ENCODE data around the gene ZNF674. TPM values are rescaled to one million over a fixed set of nuclear protein-coding genes. Genes with fewer than 3 reads are reported as not detected.
"Not testable (repeated sequence)": the region's sequence is repeated elsewhere in the genome, so short reads cannot be mapped to it uniquely, and the experiment has no call there.

Gene ZNF674
- total RNA-seq, 1 experiment from 2014 or later, result 7.1 TPM

GRCh38 chrX:46477435-46477834, 67.8 kb downstream of the ZNF674 start:
- H3K4me1 Mint-ChIP-seq (ENCODE audit: low read depth, unreplicated experiment), result no peaks in the 10 kb centered on the region
- CTCF ChIA-PET, result no interaction called here
- peaks cover 9% of the 10 kb centered on the region for H3K36me3 Mint-ChIP-seq (ENCODE audit: insufficient read depth, unreplicated experiment)
- no peak for DNase-seq
- H3K4me3 Mint-ChIP-seq (ENCODE audit: low read depth, unreplicated experiment), result no peak overlapping the region
- H3K27me3 Mint-ChIP-seq (ENCODE audit: unreplicated experiment), result no peaks in the 10 kb centered on the region
- intact Hi-C loops (cut with micrococcal nuclease; ENCODE audit: unreplicated experiment), result no loop called here
- TF ChIP-seq, protein P1, sequence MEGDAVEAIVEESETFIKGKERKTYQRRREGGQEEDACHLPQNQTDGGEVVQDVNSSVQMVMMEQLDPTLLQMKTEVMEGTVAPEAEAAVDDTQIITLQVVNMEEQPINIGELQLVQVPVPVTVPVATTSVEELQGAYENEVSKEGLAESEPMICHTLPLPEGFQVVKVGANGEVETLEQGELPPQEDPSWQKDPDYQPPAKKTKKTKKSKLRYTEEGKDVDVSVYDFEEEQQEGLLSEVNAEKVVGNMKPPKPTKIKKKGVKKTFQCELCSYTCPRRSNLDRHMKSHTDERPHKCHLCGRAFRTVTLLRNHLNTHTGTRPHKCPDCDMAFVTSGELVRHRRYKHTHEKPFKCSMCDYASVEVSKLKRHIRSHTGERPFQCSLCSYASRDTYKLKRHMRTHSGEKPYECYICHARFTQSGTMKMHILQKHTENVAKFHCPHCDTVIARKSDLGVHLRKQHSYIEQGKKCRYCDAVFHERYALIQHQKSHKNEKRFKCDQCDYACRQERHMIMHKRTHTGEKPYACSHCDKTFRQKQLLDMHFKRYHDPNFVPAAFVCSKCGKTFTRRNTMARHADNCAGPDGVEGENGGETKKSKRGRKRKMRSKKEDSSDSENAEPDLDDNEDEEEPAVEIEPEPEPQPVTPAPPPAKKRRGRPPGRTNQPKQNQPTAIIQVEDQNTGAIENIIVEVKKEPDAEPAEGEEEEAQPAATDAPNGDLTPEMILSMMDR (IDR thresholded peaks at IDR 0.05; ENCODE audit: unreplicated experiment), result no peak
- H3K9me3 Mint-ChIP-seq (ENCODE audit: low read depth, unreplicated experiment), result no peaks in the 10 kb centered on the region
- BruUV-seq (replicated peaks), result TSS peak; percentile 27
- no peak overlapping the region for H3K27ac Mint-ChIP-seq (ENCODE audit: unreplicated experiment)

DNA sequence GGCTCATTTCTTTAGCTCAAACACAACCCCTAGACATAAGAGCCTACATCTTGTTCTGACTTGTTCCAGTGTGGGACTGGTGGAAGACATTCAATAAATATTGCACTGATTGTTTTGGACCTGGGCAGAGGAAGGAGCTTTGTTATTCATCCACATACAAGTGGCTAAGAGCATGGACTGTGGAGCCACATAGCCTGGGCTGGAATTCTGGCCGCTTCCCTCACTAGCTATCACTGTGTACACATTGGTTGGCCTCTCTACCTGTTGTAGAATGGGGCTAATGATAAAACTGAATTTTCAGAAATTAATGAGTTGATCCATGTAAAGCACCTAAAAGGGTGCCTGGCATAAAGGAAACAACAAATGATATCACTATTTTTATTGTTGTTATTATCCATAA, 80.0 kb downstream of the ZNF674 start:
- Mint-ChIP-seq H3K36me3 (ENCODE audit: insufficient read depth, unreplicated experiment) (peaks cover 8% of the 10 kb centered on the region), H3K27me3 (ENCODE audit: unreplicated experiment) (no peaks in the 10 kb centered on the region), H3K27ac (ENCODE audit: unreplicated experiment) (no peak overlapping the region), H3K9me3 (ENCODE audit: low read depth, unreplicated experiment) (peaks cover 6% of the 10 kb centered on the region), H3K4me1 (ENCODE audit: low read depth, unreplicated experiment) (no peaks in the 10 kb centered on the region), H3K4me3 (ENCODE audit: low read depth, unreplicated experiment) (no peak overlapping the region)
- TF ChIP-seq, protein P1 (IDR thresholded peaks at IDR 0.05; ENCODE audit: unreplicated experiment), result no peak
- BruUV-seq (replicated peaks), result no TSS peak
- intact Hi-C loops (cut with micrococcal nuclease; ENCODE audit: unreplicated experiment), result no loop called here
- no peak for DNase-seq
- CTCF ChIA-PET, result no interaction called here

GRCh38 chrX:46463682-46464081, 81.5 kb downstream of the ZNF674 start:
- Mint-ChIP-seq H3K4me1 (ENCODE audit: low read depth, unreplicated experiment) (no peaks in the 10 kb centered on the region), H3K4me3 (ENCODE audit: low read depth, unreplicated experiment) (no peak overlapping the region), H3K27me3 (ENCODE audit: unreplicated experiment) (no peaks in the 10 kb centered on the region), H3K27ac (ENCODE audit: unreplicated experiment) (no peak overlapping the region), H3K36me3 (ENCODE audit: insufficient read depth, unreplicated experiment) (peaks cover 7% of the 10 kb centered on the region), H3K9me3 (ENCODE audit: low read depth, unreplicated experiment) (peaks cover 6% of the 10 kb centered on the region)
- intact Hi-C loops (cut with micrococcal nuclease; ENCODE audit: unreplicated experiment), result no loop called here
- BruUV-seq (replicated peaks), result no TSS peak
- CTCF ChIA-PET, result no interaction called here
- TF ChIP-seq, protein P1 (IDR thresholded peaks at IDR 0.05; ENCODE audit: unreplicated experiment), result no peak
- DNase-seq, result no peak

GRCh38 chrX:46461660-46462191, 83.5 kb downstream of the ZNF674 start:
- Mint-ChIP-seq H3K9me3 (ENCODE audit: low read depth, unreplicated experiment) (peaks cover 4% of the 10 kb centered on the region), H3K4me1 (ENCODE audit: low read depth, unreplicated experiment) (no peaks in the 10 kb centered on the region), H3K4me3 (ENCODE audit: low read depth, unreplicated experiment) (no peak overlapping the region), H3K27me3 (ENCODE audit: unreplicated experiment) (no peaks in the 10 kb centered on the region), H3K27ac (ENCODE audit: unreplicated experiment) (no peak overlapping the region), H3K36me3 (ENCODE audit: insufficient read depth, unreplicated experiment) (peaks cover 12% of the 10 kb centered on the region)
- no TSS peak for BruUV-seq (replicated peaks)
- no peak for DNase-seq
- intact Hi-C loops (cut with micrococcal nuclease; ENCODE audit: unreplicated experiment), result no loop called here
- TF ChIP-seq, protein P1 (IDR thresholded peaks at IDR 0.05; ENCODE audit: unreplicated experiment), result no peak
- CTCF ChIA-PET, result no interaction called here

DNA sequence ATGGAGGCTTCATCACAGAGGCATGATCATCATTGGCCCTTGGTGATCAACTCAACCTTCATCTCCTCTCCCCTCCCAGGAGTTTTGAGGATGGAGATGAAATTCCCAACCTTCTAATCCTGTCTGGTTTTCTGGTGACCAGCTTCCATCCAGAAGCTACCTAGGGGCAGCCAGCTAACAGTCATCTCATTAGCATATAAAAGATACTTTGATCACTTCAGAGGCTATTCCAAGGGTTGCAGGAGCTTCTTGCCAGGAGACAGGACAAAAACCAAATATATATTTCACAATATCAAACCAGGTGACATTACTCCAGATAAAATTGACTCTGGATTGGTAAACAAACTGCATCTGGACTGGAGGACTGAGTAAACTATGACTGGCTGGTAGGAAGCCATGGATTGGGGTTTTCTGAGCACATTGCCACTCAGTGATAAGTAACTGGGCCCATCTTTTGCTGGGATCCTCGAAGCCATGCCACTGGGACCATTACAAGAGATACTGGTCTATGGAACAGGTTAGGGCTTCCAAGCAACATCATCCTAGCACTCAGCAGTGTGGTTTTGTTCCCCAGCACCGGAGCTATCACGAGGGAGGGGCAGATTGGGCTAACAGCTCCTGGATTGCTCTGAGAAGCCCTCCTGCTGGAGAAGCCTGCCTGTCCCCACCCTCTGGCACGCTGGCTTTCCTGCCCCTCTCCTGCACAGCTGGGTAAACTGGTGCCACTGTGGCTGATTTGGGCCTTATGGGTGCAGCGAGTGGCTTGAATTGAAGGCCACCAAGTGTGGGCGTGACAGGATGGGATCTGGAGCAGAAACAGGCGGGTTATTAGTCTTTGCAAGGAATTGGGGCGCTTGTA, 84.2 kb downstream of the ZNF674 start:
- DNase-seq; H3K27ac Mint-ChIP-seq (ENCODE audit: unreplicated experiment); BruUV-seq (replicated peaks); H3K4me3 Mint-ChIP-seq (ENCODE audit: low read depth, unreplicated experiment); CTCF ChIA-PET; H3K4me1 Mint-ChIP-seq (ENCODE audit: low read depth, unreplicated experiment); H3K9me3 Mint-ChIP-seq (ENCODE audit: low read depth, unreplicated experiment); intact Hi-C loops (cut with micrococcal nuclease; ENCODE audit: unreplicated experiment); H3K27me3 Mint-ChIP-seq (ENCODE audit: unreplicated experiment): not testable (repeated sequence)
- peaks cover 12% of the 10 kb centered on the region for H3K36me3 Mint-ChIP-seq (ENCODE audit: insufficient read depth, unreplicated experiment)
